ENCODE measurements around the gene PRAC2. TPM values are rescaled to one million over a fixed set of nuclear protein-coding genes. Genes with fewer than 3 reads are reported as not detected.

PRAC2 gene
- polyA plus RNA-seq, 1 donor (not counting 4 experiments of a cell fraction or from before 2014, with no cell fraction given) = not detected

GRCh38 chr17:48755356-48755755 is 32.4 kb downstream of the PRAC2 start:
- H3K27ac ChIP-seq (ENCODE audit: control insufficient read depth, insufficient read depth, low read length) = no peak overlapping the region
- no peaks in the 10 kb centered on the region for H3K9me3 ChIP-seq (ENCODE audit: control insufficient read depth, low read depth, low read length)
- no peaks in the 10 kb centered on the region for H3K79me2 ChIP-seq (ENCODE audit: control insufficient read depth, insufficient read depth, low read length)
- TF ChIP-seq EZH2 (IDR thresholded peaks at IDR 0.05; ENCODE audit: low read length) = no peak
- TF ChIP-seq CTCF (optimal IDR thresholded peaks at IDR 0.05 in 1 of 3, IDR thresholded peaks at IDR 0.05 in 1 of 3, conservative IDR thresholded peaks at IDR 0.05 in 1 of 3; ENCODE audit: extremely low read depth in 1 of 3, insufficient read depth in 2 of 3, low read length in 3 of 3) = no peak
- no peaks in the 10 kb centered on the region for H3K36me3 ChIP-seq (ENCODE audit: control insufficient read depth in 2 of 2, extremely low read depth in 1 of 2, insufficient read depth in 2 of 2, low read length in 2 of 2)
- H3K9me1 ChIP-seq (ENCODE audit: control insufficient read depth, extremely low read depth, insufficient read depth, low read length) = no peaks in the 10 kb centered on the region
- no peaks in the 10 kb centered on the region for H4K20me1 ChIP-seq (ENCODE audit: control insufficient read depth, extremely low read depth, insufficient read depth, low read length)
- H3K4me2 ChIP-seq (ENCODE audit: control insufficient read depth, extremely low read depth, insufficient read depth, low read depth, low read length) = no peak overlapping the region
- DNase-seq (ENCODE audit: low read depth, low spot score) (no peak), FAIRE-seq (no peak)
- no peak overlapping the region for H3K9ac ChIP-seq (ENCODE audit: control insufficient read depth, extremely low read depth, insufficient read depth, low read length)
- dilution Hi-C loops (cut with MboI; ENCODE audit: extremely low pct_ligation_motif_present, low sequenced_read_pairs) = loop anchor here (25.0 kb wide), 1 partner anchor 93 kb away; no protein-coding TSS in a partner anchor
- H3K4me1 ChIP-seq (ENCODE audit: control insufficient read depth, extremely low read depth, insufficient read depth, low read length) = no peaks in the 10 kb centered on the region
- H3K4me3 ChIP-seq (ENCODE audit: control insufficient read depth in 2 of 3, extremely low read depth in 1 of 3, insufficient read depth in 2 of 3, low read depth in 1 of 3, low read length in 3 of 3) = no peak overlapping the region
- no peak overlapping the region for H2AFZ ChIP-seq (ENCODE audit: control insufficient read depth, low read length)
- peaks cover 71% of the 10 kb centered on the region for H3K27me3 ChIP-seq (ENCODE audit: control insufficient read depth, extremely low read depth, insufficient read depth, low read length)

GRCh38 chr17:48756830-48757251 is 33.9 kb downstream of the PRAC2 start:
- Histone ChIP-seq H3K79me2 (ENCODE audit: control insufficient read depth, insufficient read depth, low read length) (no peaks in the 10 kb centered on the region), H3K4me1 (ENCODE audit: control insufficient read depth, extremely low read depth, insufficient read depth, low read length) (no peaks in the 10 kb centered on the region), H3K4me2 (ENCODE audit: control insufficient read depth, extremely low read depth, insufficient read depth, low read depth, low read length) (no peak overlapping the region), H3K9ac (ENCODE audit: control insufficient read depth, extremely low read depth, insufficient read depth, low read length) (no peak overlapping the region), H3K4me3 (ENCODE audit: control insufficient read depth in 2 of 3, extremely low read depth in 1 of 3, insufficient read depth in 2 of 3, low read depth in 1 of 3, low read length in 3 of 3) (no peak overlapping the region), H3K27ac (ENCODE audit: control insufficient read depth, insufficient read depth, low read length) (no peak overlapping the region), H3K9me1 (ENCODE audit: control insufficient read depth, extremely low read depth, insufficient read depth, low read length) (no peaks in the 10 kb centered on the region), H3K36me3 (ENCODE audit: control insufficient read depth in 2 of 2, extremely low read depth in 1 of 2, insufficient read depth in 2 of 2, low read length in 2 of 2) (no peaks in the 10 kb centered on the region), H4K20me1 (ENCODE audit: control insufficient read depth, extremely low read depth, insufficient read depth, low read length) (no peaks in the 10 kb centered on the region), H3K9me3 (ENCODE audit: control insufficient read depth, low read depth, low read length) (no peaks in the 10 kb centered on the region), H3K27me3 (ENCODE audit: control insufficient read depth, extremely low read depth, insufficient read depth, low read length) (peaks cover 67% of the 10 kb centered on the region), H2AFZ (ENCODE audit: control insufficient read depth, low read length) (no peak overlapping the region)
- TF ChIP-seq EZH2 (IDR thresholded peaks at IDR 0.05; ENCODE audit: low read length) (no peak), CTCF (optimal IDR thresholded peaks at IDR 0.05 in 1 of 3, IDR thresholded peaks at IDR 0.05 in 1 of 3, conservative IDR thresholded peaks at IDR 0.05 in 1 of 3; ENCODE audit: extremely low read depth in 1 of 3, insufficient read depth in 2 of 3, low read length in 3 of 3) (no peak)
- no peak for FAIRE-seq
- dilution Hi-C loops (cut with MboI; ENCODE audit: extremely low pct_ligation_motif_present, low sequenced_read_pairs) = loop anchor here (25.0 kb wide), 1 partner anchor 95 kb away; no protein-coding TSS in a partner anchor
- no peak for DNase-seq (ENCODE audit: low read depth, low spot score)

Measured in keratinocyte (primary cell).